GM12878 (cell line): Measurements from ENCODE around the gene TLCD5. TPM values are rescaled to one million over a fixed set of nuclear protein-coding genes. Genes with fewer than 3 reads are reported as not detected.

Source experiments
- ASH2L ChIP-seq: fragments of 300-600, 200-600 bp; sonication (generic); IDR thresholded peaks from 2 replicates; pipeline ENCODE4 v1.6.1; 2017; ENCODE audit warnings: low read depth, mild to moderate bottlenecking, borderline replicate concordance
- ATF2 ChIP-seq: IDR thresholded peaks from 2 replicates; pipeline ENCODE4 v1.6.1; 2012; ENCODE audit warnings: low read length, inconsistent platforms
- ATF7 ChIP-seq: fragments of 450-650 bp; IDR thresholded peaks from 2 replicates; pipeline ENCODE4 v1.6.1; 2016; ENCODE audit warnings: low read depth, mild to moderate bottlenecking
- BRCA1 ChIP-seq: IDR thresholded peaks from 2 replicates; pipeline ENCODE4 v1.6.1; 2011; ENCODE audit warnings: low read depth, low read length, improper control_type of control experiment
- CBFB ChIP-seq: IDR thresholded peaks from 2 replicates; pipeline ENCODE4 v1.6.1; 2016; ENCODE audit warnings: antibody characterized with exemption, low read depth
- CBX3 ChIP-seq: fragments of 200-600 bp; sonication (generic); IDR thresholded peaks from 2 replicates; pipeline ENCODE4 v1.6.1; 2016; ENCODE audit warnings: low read depth, borderline replicate concordance
- CHD4 ChIP-seq: fragments of 200-600 bp; sonication (generic); IDR thresholded peaks from 2 replicates; pipeline ENCODE4 v1.6.1; 2016; ENCODE audit warnings: mild to moderate bottlenecking
- ESRRA ChIP-seq: IDR thresholded peaks from 2 replicates; pipeline ENCODE4 v1.6.1; 2012; ENCODE audit warnings: mild to moderate bottlenecking, low read length, improper control_type of control experiment
- GABPA ChIP-seq: IDR thresholded peaks from 2 replicates; pipeline ENCODE4 v1.6.1; 2014; ENCODE audit warnings: antibody characterized with exemption, low read depth, mild to moderate bottlenecking, inconsistent platforms
- GATAD2B ChIP-seq: fragments of 450-650 bp; conservative IDR thresholded peaks from 2 replicates; pipeline ENCODE4 v1.6.1; 2017; ENCODE audit warnings: low read depth, mild to moderate bottlenecking, moderate library complexity
- HCFC1 ChIP-seq: fragments of 150-350 bp; IDR thresholded peaks from 2 replicates; pipeline ENCODE4 v1.6.1; 2014; ENCODE audit warnings: low read length
- HDAC6 ChIP-seq: fragments of 200-600 bp; sonication (generic); IDR thresholded peaks from one replicate; pipeline ENCODE4 v1.8.0; 2017; ENCODE audit warnings: antibody characterized with exemption; ENCODE audit not compliant: unreplicated experiment
- HDGF ChIP-seq: fragments of 450-650 bp; IDR thresholded peaks from 2 replicates; pipeline ENCODE4 v1.6.1; 2016; ENCODE audit warnings: antibody characterized with exemption
- IKZF1 ChIP-seq: fragments of 450-650 bp; conservative IDR thresholded peaks from 2 replicates; pipeline ENCODE4 v1.6.1; 2017; ENCODE audit warnings: antibody characterized with exemption, mild to moderate bottlenecking
- MEF2A ChIP-seq: IDR thresholded peaks from 2 replicates; pipeline ENCODE4 v1.6.1; 2011; ENCODE audit warnings: low read depth, mild to moderate bottlenecking, low read length, moderate library complexity; ENCODE audit not compliant: insufficient read depth
- NFYB ChIP-seq: IDR thresholded peaks from 2 replicates; pipeline ENCODE4 v1.6.1; 2011; ENCODE audit warnings: low read depth, mild to moderate bottlenecking, low read length, improper control_type of control experiment, moderate library complexity; ENCODE audit not compliant: insufficient read depth
- PAX5 ChIP-seq: IDR thresholded peaks from 2 replicates; pipeline ENCODE4 v1.6.1; 2011; ENCODE audit warnings: low read depth, low read length, borderline replicate concordance
- PML ChIP-seq: IDR thresholded peaks from 2 replicates; pipeline ENCODE4 v1.6.1; 2012; ENCODE audit warnings: low read length, inconsistent platforms
- POU2F2 ChIP-seq: IDR thresholded peaks from 3 replicates; pipeline ENCODE4 v1.6.1; 2011; ENCODE audit warnings: low read depth, mild to moderate bottlenecking, low read length, borderline replicate concordance
- RAD51 ChIP-seq: fragments of 450-650 bp; IDR thresholded peaks from 2 replicates; pipeline ENCODE4 v1.6.1; 2016; ENCODE audit warnings: moderate library complexity, mild to moderate bottlenecking, inconsistent platforms
- SKIL ChIP-seq: fragments of 450-650 bp; IDR thresholded peaks from 2 replicates; pipeline ENCODE4 v1.6.1; 2017; ENCODE audit warnings: mild to moderate bottlenecking, low read depth, inconsistent platforms; ENCODE audit not compliant: poor library complexity, severe bottlenecking
- TAF1 ChIP-seq: IDR thresholded peaks from 2 replicates; pipeline ENCODE4 v1.6.1; 2011; ENCODE audit warnings: mild to moderate bottlenecking, low read depth, low read length, borderline replicate concordance
- TARDBP ChIP-seq: IDR thresholded peaks from 2 replicates; pipeline ENCODE4 v1.6.1; 2016; ENCODE audit warnings: borderline replicate concordance
- USF1 ChIP-seq: IDR thresholded peaks from 2 replicates; pipeline ENCODE4 v1.6.1; 2011; ENCODE audit warnings: borderline replicate concordance, low read depth, mild to moderate bottlenecking, moderate library complexity, mixed read lengths, low read length; ENCODE audit not compliant: insufficient read depth; ENCODE audit errors: extremely low read length
- USF2 ChIP-seq: IDR thresholded peaks from 2 replicates; pipeline ENCODE4 v1.6.1; 2011; ENCODE audit warnings: low read depth, low read length, improper control_type of control experiment, borderline replicate concordance
- YY1 ChIP-seq: IDR thresholded peaks from 2 replicates; pipeline ENCODE4 v1.6.1; 2011; ENCODE audit warnings: low read depth, mild to moderate bottlenecking, low read length
- ZBED1 ChIP-seq: IDR thresholded peaks from 2 replicates; pipeline ENCODE4 v1.6.1; 2016; ENCODE audit warnings: borderline replicate concordance
- ZNF217 ChIP-seq: fragments of 450-650 bp; IDR thresholded peaks from 2 replicates; pipeline ENCODE4 v1.6.1; 2017; ENCODE audit warnings: antibody characterized with exemption, mild to moderate bottlenecking
- ZNF622 ChIP-seq: fragments of 450-650 bp; IDR thresholded peaks from 2 replicates; pipeline ENCODE4 v1.6.1; 2017; ENCODE audit warnings: mild to moderate bottlenecking, inconsistent platforms
- polyA plus RNA-seq, 11 experiments: library from polyadenylated mRNA; depleted of rRNA in 4 of 11; unstranded in 6 of 11; stranded (reverse) in 5 of 11; fragments of >200 nt; fragmentation: Nextera tagmentation in 4 of 11; fragmentation: Illumina TruSeq in 1 of 11; extraction: Ambion mirVana in 4 of 11; extraction: Trizol in 1 of 11; gene quantifications; 1 replicate in 1 of 11; 2 replicates in 10 of 11; pipeline versions ENCODE4 v1.2.1 to v1.2.3, GENCODE V29; 2011 to 2016; ENCODE audit warnings: inconsistent platforms in 2 of 11, missing spikeins in 2 of 11, low read depth in 1 of 11
- total RNA-seq, 4 experiments: library from RNA; depleted of rRNA in 3 of 4; stranded (reverse); fragments of >200 nt in 3 of 4; fragmentation: Illumina TruSeq in 1 of 4; extraction: Trizol in 1 of 4; gene quantifications; 2 replicates each; pipeline versions ENCODE4 v1.2.1 to v1.2.3, GENCODE V29; 2013 to 2021

The TLCD5 gene
- total and polyA plus RNA-seq, 10 of the 15 experiments (the other 5 are each of a cell fraction or from before 2014, with no cell fraction given) = 2.4 to 13.3 (median 3.2) TPM

- TF ChIP-seq YY1 = no peak
- TF ChIP-seq HDAC6 = no peak
- no peak for TF ChIP-seq ZNF622
- TF ChIP-seq ATF2 = peak; percentile 78; the same call in 1 of the 2 replicates
- peak; percentile 65; the same call in 1 of the 2 replicates for TF ChIP-seq GATAD2B
- TF ChIP-seq ZBED1 = peak; percentile 62; the same call in 1 of the 2 replicates
- no peak for TF ChIP-seq CHD4
- TF ChIP-seq USF2 = no peak
- peak; percentile 96 for TF ChIP-seq SKIL
- no peak for TF ChIP-seq TAF1
- TF ChIP-seq BRCA1 = no peak
- no peak for TF ChIP-seq ESRRA
- TF ChIP-seq MEF2A = 0 out of 2 replicates have a peak, but pooled peaks have one; percentile 54
- TF ChIP-seq HDGF = no peak
- TF ChIP-seq POU2F2 = peak; percentile 80
- no peak for TF ChIP-seq CBX3
- TF ChIP-seq USF1 = no peak
- no peak for TF ChIP-seq NFYB
- no peak for TF ChIP-seq PML
- TF ChIP-seq PAX5 = peak; percentile 80
- TF ChIP-seq ATF7 = peak; percentile 58; the same call in 1 of the 2 replicates
- no peak for TF ChIP-seq HCFC1
- peak; percentile 91 for TF ChIP-seq IKZF1
- no peak for TF ChIP-seq ZNF217
- TF ChIP-seq TARDBP = no peak
- peak; percentile 99 for TF ChIP-seq CBFB
- TF ChIP-seq GABPA = no peak
- no peak for TF ChIP-seq ASH2L
- no peak for TF ChIP-seq RAD51
Measured at GRCh38 chr11:120344302-120345004, 19.4 kb downstream of the TLCD5 start (continued).
